ENCODE data around the gene THSD4. TPM values are rescaled to one million over a fixed set of nuclear protein-coding genes. Genes with fewer than 3 reads are reported as not detected.

The THSD4 gene
- total RNA-seq, 1 donor from 2014 or later, result 2.5 TPM

- Histone ChIP-seq H3K36me3 (ENCODE audit: insufficient read depth, low read length) (peaks cover 3% of the 10 kb centered on the region), H3K9me3 (ENCODE audit: insufficient read depth, low read depth, low read length) (peaks cover 4% of the 10 kb centered on the region), H2AFZ (ENCODE audit: low read depth, low read length) (no peak overlapping the region), H3K4me3 (ENCODE audit: insufficient read depth, low read depth, low read length) (no peak overlapping the region), H4K20me1 (ENCODE audit: insufficient read depth, low read length) (no peaks in the 10 kb centered on the region), H3K9ac (ENCODE audit: low read length) (no peak overlapping the region), H3K27me3 (ENCODE audit: insufficient read depth, low read length) (no peaks in the 10 kb centered on the region), H3K4me1 (ENCODE audit: insufficient read depth, low read length) (peaks cover 21% of the 10 kb centered on the region), H3K4me2 (ENCODE audit: low read length) (no peak overlapping the region), H3K27ac (ENCODE audit: low read depth, low read length) (no peak overlapping the region), H3K79me2 (ENCODE audit: insufficient read depth, low read length) (no peaks in the 10 kb centered on the region)
- Mint-ChIP-seq H3K4me1 (ENCODE audit: low read depth, unreplicated experiment) (peaks cover 18% of the 10 kb centered on the region), H3K27ac (ENCODE audit: unreplicated experiment) (no peak overlapping the region), H3K4me3 (ENCODE audit: unreplicated experiment) (no peak overlapping the region), H3K27me3 (ENCODE audit: low read depth, unreplicated experiment) (no peaks in the 10 kb centered on the region), H3K36me3 (ENCODE audit: low read depth, unreplicated experiment) (no peaks in the 10 kb centered on the region), H3K9me3 (ENCODE audit: unreplicated experiment) (peaks cover 3% of the 10 kb centered on the region)
- DNase-seq (ENCODE audit: low read depth), result no peak
- no peak for TF ChIP-seq EZH2 (IDR thresholded peaks at IDR 0.05; ENCODE audit: insufficient read depth, low read length)
- TF ChIP-seq, protein P1, sequence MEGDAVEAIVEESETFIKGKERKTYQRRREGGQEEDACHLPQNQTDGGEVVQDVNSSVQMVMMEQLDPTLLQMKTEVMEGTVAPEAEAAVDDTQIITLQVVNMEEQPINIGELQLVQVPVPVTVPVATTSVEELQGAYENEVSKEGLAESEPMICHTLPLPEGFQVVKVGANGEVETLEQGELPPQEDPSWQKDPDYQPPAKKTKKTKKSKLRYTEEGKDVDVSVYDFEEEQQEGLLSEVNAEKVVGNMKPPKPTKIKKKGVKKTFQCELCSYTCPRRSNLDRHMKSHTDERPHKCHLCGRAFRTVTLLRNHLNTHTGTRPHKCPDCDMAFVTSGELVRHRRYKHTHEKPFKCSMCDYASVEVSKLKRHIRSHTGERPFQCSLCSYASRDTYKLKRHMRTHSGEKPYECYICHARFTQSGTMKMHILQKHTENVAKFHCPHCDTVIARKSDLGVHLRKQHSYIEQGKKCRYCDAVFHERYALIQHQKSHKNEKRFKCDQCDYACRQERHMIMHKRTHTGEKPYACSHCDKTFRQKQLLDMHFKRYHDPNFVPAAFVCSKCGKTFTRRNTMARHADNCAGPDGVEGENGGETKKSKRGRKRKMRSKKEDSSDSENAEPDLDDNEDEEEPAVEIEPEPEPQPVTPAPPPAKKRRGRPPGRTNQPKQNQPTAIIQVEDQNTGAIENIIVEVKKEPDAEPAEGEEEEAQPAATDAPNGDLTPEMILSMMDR (IDR thresholded peaks at IDR 0.05; ENCODE audit: insufficient read depth, low read depth, low read length), result no peak
- FAIRE-seq, result no peak
Measured at GRCh38 chr15:71756599-71757352, 641.5 kb downstream of the THSD4 start.

DNA sequence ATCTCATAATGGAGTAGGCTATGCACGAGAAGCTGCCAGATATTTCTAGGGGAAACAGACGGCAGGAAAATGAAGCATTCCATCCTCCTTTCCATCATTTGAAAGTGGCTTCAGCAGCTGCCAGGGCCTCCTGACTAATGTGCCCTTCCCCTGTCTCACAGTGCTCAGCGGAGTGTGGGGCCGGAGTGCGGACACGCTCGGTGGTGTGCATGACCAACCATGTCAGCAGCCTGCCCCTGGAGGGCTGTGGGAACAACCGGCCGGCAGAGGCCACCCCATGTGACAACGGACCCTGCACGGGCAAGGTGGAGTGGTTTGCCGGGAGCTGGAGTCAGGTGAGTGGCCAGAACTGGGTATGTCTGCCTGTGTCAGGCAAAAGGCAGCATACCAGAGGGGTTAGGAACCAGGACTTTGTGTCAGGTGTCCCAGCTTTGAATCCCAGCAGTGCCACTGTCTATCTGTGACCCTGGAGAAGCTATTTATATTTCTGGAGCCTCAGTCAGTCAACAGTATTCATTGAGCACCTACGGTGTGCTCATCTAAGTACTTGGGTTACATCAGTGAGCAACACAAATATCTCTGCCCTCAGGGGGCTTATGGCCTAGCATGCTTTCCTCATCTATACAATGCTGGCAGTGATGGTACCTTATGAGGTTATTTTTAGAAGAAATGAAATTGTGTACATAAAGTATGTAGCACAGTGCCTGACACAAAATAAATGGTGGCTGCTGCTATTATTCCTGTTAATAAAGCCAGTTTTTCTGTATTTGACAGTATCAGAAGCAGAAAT, 642.7 kb downstream of the THSD4 start:
- Mint-ChIP-seq H3K27me3 (ENCODE audit: low read depth, unreplicated experiment) (no peaks in the 10 kb centered on the region), H3K4me3 (ENCODE audit: unreplicated experiment) (no peak overlapping the region), H3K9me3 (ENCODE audit: unreplicated experiment) (peaks cover 3% of the 10 kb centered on the region), H3K27ac (ENCODE audit: unreplicated experiment) (no peak overlapping the region), H3K36me3 (ENCODE audit: low read depth, unreplicated experiment) (no peaks in the 10 kb centered on the region), H3K4me1 (ENCODE audit: low read depth, unreplicated experiment) (peaks cover 18% of the 10 kb centered on the region)
- Histone ChIP-seq H3K27ac (ENCODE audit: low read depth, low read length) (no peak overlapping the region), H3K79me2 (ENCODE audit: insufficient read depth, low read length) (no peaks in the 10 kb centered on the region), H3K27me3 (ENCODE audit: insufficient read depth, low read length) (no peaks in the 10 kb centered on the region), H3K36me3 (ENCODE audit: insufficient read depth, low read length) (peaks cover 3% of the 10 kb centered on the region), H3K4me2 (ENCODE audit: low read length) (no peak overlapping the region), H3K9me3 (ENCODE audit: insufficient read depth, low read depth, low read length) (peaks cover 4% of the 10 kb centered on the region), H3K9ac (ENCODE audit: low read length) (no peak overlapping the region), H2AFZ (ENCODE audit: low read depth, low read length) (no peak overlapping the region), H3K4me1 (ENCODE audit: insufficient read depth, low read length) (peaks cover 15% of the 10 kb centered on the region), H3K4me3 (ENCODE audit: insufficient read depth, low read depth, low read length) (no peak overlapping the region), H4K20me1 (ENCODE audit: insufficient read depth, low read length) (no peaks in the 10 kb centered on the region)
- TF ChIP-seq, protein P1 (IDR thresholded peaks at IDR 0.05; ENCODE audit: insufficient read depth, low read depth, low read length), result no peak
- TF ChIP-seq EZH2 (IDR thresholded peaks at IDR 0.05; ENCODE audit: insufficient read depth, low read length), result no peak
- FAIRE-seq (no peak), DNase-seq (ENCODE audit: low read depth) (no peak)
